NCI-H345 treated with DMSO at 0.1 percent for 48 hours (cell line): ENCODE results near the gene PUS3.

ENCODE experiments used
- DNase-seq: peaks from one replicate; lab custom pipeline; 2025; ENCODE audit not compliant: unreplicated experiment; lab: John Stamatoyannopoulos, UW

PUS3 gene

GRCh38 chr11:125941619-125942611 lies 38.9 kb upstream of the PUS3 start:
- peak; percentile 85 for DNase-seq

- DNase-seq, result no peak
Measured at GRCh38 chr11:125941267-125941618, 38.2 kb upstream of the PUS3 start.

GRCh38 chr11:125940145-125940544 lies 37.1 kb upstream of the PUS3 start:
- no peak for DNase-seq

- no peak for DNase-seq
Measured at GRCh38 chr11:125939081-125939521, 36.1 kb upstream of the PUS3 start.

GRCh38 chr11:125938418-125938817 lies 35.4 kb upstream of the PUS3 start:
- no peak for DNase-seq

GRCh38 chr11:125935618-125936199 lies 32.7 kb upstream of the PUS3 start:
- no peak for DNase-seq

- DNase-seq, result no peak
Measured at GRCh38 chr11:125935056-125935455, 32.0 kb upstream of the PUS3 start.

- DNase-seq, result no peak
Measured at GRCh38 chr11:125934473-125934872, 31.5 kb upstream of the PUS3 start.

- DNase-seq, result no peak
Measured at GRCh38 chr11:125933030-125933813, 30.2 kb upstream of the PUS3 start.

GRCh38 chr11:125932301-125932700 lies 29.3 kb upstream of the PUS3 start:
- DNase-seq, result no peak

GRCh38 chr11:125931668-125932067 lies 28.7 kb upstream of the PUS3 start:
- DNase-seq, result no peak

- no peak for DNase-seq
Measured at GRCh38 chr11:125931116-125931515, 28.1 kb upstream of the PUS3 start.

- no peak for DNase-seq
Measured at GRCh38 chr11:125930076-125930450, 27.1 kb upstream of the PUS3 start.

GRCh38 chr11:125929445-125930075 lies 26.6 kb upstream of the PUS3 start:
- DNase-seq, result no peak

- no peak for DNase-seq
Measured at GRCh38 chr11:125926682-125927081, 23.7 kb upstream of the PUS3 start.

GRCh38 chr11:125925804-125926203 lies 22.8 kb upstream of the PUS3 start:
- no peak for DNase-seq

GRCh38 chr11:125925247-125925740 lies 22.3 kb upstream of the PUS3 start:
- DNase-seq, result no peak

- no peak for DNase-seq
Measured at GRCh38 chr11:125924384-125925007, 21.5 kb upstream of the PUS3 start.

GRCh38 chr11:125923633-125924032 lies 20.6 kb upstream of the PUS3 start:
- no peak for DNase-seq

GRCh38 chr11:125923012-125923579 lies 20.1 kb upstream of the PUS3 start:
- peak; percentile 43 for DNase-seq
